ENCODE data around the gene OGT. TPM values are rescaled to one million over a fixed set of nuclear protein-coding genes. Genes with fewer than 3 reads are reported as not detected.
"Not testable (repeated sequence)": the region's sequence is repeated elsewhere in the genome, so short reads cannot be mapped to it uniquely, and the experiment has no call there.

OGT gene
- total RNA-seq, 2 experiments from 2014 or later = 354 to 358 TPM

GRCh38 chrX:71510161-71510560 is 22.7 kb upstream of the OGT start:
- Mint-ChIP-seq H3K4me1 (ENCODE audit: low read depth) (peaks cover 21% of the 10 kb centered on the region), H3K9me3 (no peaks in the 10 kb centered on the region), H3K27ac (no peak overlapping the region), H3K27me3 (no peaks in the 10 kb centered on the region), H3K4me3 (no peak overlapping the region), H3K36me3 (ENCODE audit: low read depth) (no peaks in the 10 kb centered on the region)
- CTCF ChIA-PET = no interaction called here
- TF ChIP-seq, protein P1, sequence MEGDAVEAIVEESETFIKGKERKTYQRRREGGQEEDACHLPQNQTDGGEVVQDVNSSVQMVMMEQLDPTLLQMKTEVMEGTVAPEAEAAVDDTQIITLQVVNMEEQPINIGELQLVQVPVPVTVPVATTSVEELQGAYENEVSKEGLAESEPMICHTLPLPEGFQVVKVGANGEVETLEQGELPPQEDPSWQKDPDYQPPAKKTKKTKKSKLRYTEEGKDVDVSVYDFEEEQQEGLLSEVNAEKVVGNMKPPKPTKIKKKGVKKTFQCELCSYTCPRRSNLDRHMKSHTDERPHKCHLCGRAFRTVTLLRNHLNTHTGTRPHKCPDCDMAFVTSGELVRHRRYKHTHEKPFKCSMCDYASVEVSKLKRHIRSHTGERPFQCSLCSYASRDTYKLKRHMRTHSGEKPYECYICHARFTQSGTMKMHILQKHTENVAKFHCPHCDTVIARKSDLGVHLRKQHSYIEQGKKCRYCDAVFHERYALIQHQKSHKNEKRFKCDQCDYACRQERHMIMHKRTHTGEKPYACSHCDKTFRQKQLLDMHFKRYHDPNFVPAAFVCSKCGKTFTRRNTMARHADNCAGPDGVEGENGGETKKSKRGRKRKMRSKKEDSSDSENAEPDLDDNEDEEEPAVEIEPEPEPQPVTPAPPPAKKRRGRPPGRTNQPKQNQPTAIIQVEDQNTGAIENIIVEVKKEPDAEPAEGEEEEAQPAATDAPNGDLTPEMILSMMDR (IDR thresholded peaks at IDR 0.05) = no peak
- no peak for DNase-seq
- ATAC-seq = no peak
- intact Hi-C loops (cut with micrococcal nuclease) = no loop called here
- POLR2A ChIA-PET = interaction anchor here (1.0 kb wide), 1 partner anchor 33 kb away, joined by 3 read pairs; no protein-coding TSS in a partner anchor

DNA sequence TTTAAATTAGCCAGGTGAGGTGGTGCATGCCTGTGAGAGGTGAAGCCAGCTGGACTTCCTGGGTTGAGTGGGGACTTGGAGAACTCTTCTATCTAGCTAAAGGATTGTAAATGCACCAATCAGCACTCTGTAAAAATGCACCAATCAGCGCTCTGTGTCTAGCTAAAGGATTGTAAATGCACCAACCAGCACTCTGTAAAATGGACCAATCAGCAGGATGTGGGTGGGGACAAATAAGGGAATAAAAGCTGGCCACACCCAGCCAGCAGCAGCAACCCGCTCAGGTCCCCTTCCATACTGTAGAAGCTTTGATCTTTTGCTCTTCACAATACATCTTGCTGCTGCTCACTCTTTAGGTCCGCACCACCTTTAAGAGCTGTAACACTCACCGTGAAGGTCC is 19.2 kb upstream of the OGT start:
- POLR2A ChIA-PET = interaction anchor here (1.1 kb wide), 1 partner anchor 24 kb away, joined by 3 read pairs; no protein-coding TSS in a partner anchor
- H3K4me3 Mint-ChIP-seq; DNase-seq; H3K9me3 Mint-ChIP-seq; H3K27ac Mint-ChIP-seq; H3K27me3 Mint-ChIP-seq; intact Hi-C loops (cut with micrococcal nuclease); CTCF ChIA-PET; H3K36me3 Mint-ChIP-seq (ENCODE audit: low read depth); ATAC-seq: not testable (repeated sequence)
- H3K4me1 Mint-ChIP-seq (ENCODE audit: low read depth) = peaks cover 27% of the 10 kb centered on the region

- Mint-ChIP-seq H3K4me1 (ENCODE audit: low read depth) (peaks cover 27% of the 10 kb centered on the region), H3K27me3 (no peaks in the 10 kb centered on the region), H3K36me3 (ENCODE audit: low read depth) (no peaks in the 10 kb centered on the region), H3K9me3 (no peaks in the 10 kb centered on the region), H3K4me3 (peak overlapping the region; percentile 39), H3K27ac (peak overlapping the region; percentile 66)
- intact Hi-C loops (cut with micrococcal nuclease) = no loop called here
- ChIA-PET CTCF (interaction anchor here (0.6 to 0.9 kb wide), 2 partner anchors 17 to 35 kb away, joined by 4 read pairs; no protein-coding TSS in a partner anchor), POLR2A (interaction anchor here (0.8 to 2.5 kb wide), 5 partner anchors 17 to 50 kb away, joined by 4 to 11 read pairs (median 6); partner anchors contain the start of gene OGT)
- peak; percentile 64 for DNase-seq
- ATAC-seq = peak; percentile 99
- TF ChIP-seq, protein P1 (IDR thresholded peaks at IDR 0.05) = no peak
These were observed 18.4 kb upstream of the OGT start for GRCh38 chrX:71514367-71515037.

- H3K27me3 Mint-ChIP-seq = no peaks in the 10 kb centered on the region
- H3K36me3 Mint-ChIP-seq (ENCODE audit: low read depth) = no peaks in the 10 kb centered on the region
- peaks cover 27% of the 10 kb centered on the region for H3K4me1 Mint-ChIP-seq (ENCODE audit: low read depth)
- no peaks in the 10 kb centered on the region for H3K9me3 Mint-ChIP-seq
- ChIA-PET CTCF (interaction anchor here (0.6 to 0.9 kb wide), 2 partner anchors 16 to 35 kb away, joined by 4 read pairs; no protein-coding TSS in a partner anchor), POLR2A (interaction anchor here (0.8 to 2.5 kb wide), 5 partner anchors 16 to 50 kb away, joined by 4 to 11 read pairs (median 6); partner anchors contain the start of gene OGT)
- intact Hi-C loops (cut with micrococcal nuclease) = no loop called here
- H3K4me3 Mint-ChIP-seq = no peak overlapping the region
- ATAC-seq = no peak
- H3K27ac Mint-ChIP-seq = peak overlapping the region; percentile 66
- DNase-seq = no peak
- TF ChIP-seq, protein P1 (IDR thresholded peaks at IDR 0.05) = no peak
These were observed 17.9 kb upstream of the OGT start for GRCh38 chrX:71515038-71515396.

DNA sequence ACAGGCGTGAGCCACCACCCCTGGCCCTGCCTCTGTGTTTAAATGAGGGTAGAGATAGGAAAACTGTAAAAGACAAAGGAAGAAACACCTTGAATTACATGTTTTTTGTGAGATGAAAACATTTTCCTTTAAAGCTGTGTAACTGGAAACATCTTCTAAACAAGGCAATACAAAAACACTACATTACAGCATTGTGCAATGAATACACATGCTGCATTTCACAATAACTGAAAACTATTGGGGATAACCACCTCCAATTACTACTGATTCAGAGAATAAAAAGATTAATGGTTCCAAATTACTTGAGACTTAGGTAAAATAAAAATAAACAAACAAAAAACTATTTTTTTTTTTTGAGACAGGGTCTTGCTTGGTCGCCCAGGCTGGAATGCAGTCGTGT is 7.6 kb upstream of the OGT start:
- no peaks in the 10 kb centered on the region for H3K27me3 Mint-ChIP-seq
- ATAC-seq (no peak), DNase-seq (no peak)
- TF ChIP-seq, protein P1 (IDR thresholded peaks at IDR 0.05) = no peak
- ChIA-PET POLR2A (no interaction called here), CTCF (no interaction called here)
- no peaks in the 10 kb centered on the region for H3K9me3 Mint-ChIP-seq
- H3K4me3 Mint-ChIP-seq = no peak overlapping the region
- intact Hi-C loops (cut with micrococcal nuclease) = no loop called here
- peaks cover 5% of the 10 kb centered on the region for H3K4me1 Mint-ChIP-seq (ENCODE audit: low read depth)
- H3K36me3 Mint-ChIP-seq (ENCODE audit: low read depth) = no peaks in the 10 kb centered on the region
- no peak overlapping the region for H3K27ac Mint-ChIP-seq
